Spleen (tissue), 11 donors: Measurements from ENCODE around the gene ARID3A. TPM values are rescaled to one million over a fixed set of nuclear protein-coding genes. Genes with fewer than 3 reads are reported as not detected.

Source experiments
- DNase-seq: peaks from one replicate; pipeline ENCODE4 v3.0.0-alpha.2; 2020
- H3K27ac ChIP-seq, 8 donors: fragments of 200-600 bp; sonication (generic) in 7 of 8; 1 replicate in 4 of 8; 2 replicates in 4 of 8; pipeline versions ENCODE4 v1.5.0 to v1.8.0; 2016 to 2021; ENCODE audit warnings: inconsistent platforms in 4 of 8, mild to moderate bottlenecking in 4 of 8, moderate library complexity in 1 of 8
- H3K27me3 ChIP-seq, 7 donors: fragments of 200-600 bp; sonication (generic) in 6 of 7; replicated peaks in 1 of 7; 1 replicate in 4 of 7; 2 replicates in 3 of 7; pipeline versions ENCODE4 v1.5.0 to v1.8.0; 2016 to 2021; ENCODE audit warnings: inconsistent platforms in 3 of 7, mild to moderate bottlenecking in 1 of 7
- H3K36me3 ChIP-seq, 6 donors: fragments of 200-600 bp; sonication (generic) in 5 of 6; 1 replicate in 4 of 6; 2 replicates in 2 of 6; pipeline versions ENCODE4 v1.5.0 to v1.8.0; 2016 to 2021; ENCODE audit warnings: inconsistent platforms in 2 of 6
- H3K4me1 ChIP-seq, 6 donors: fragments of 200-600 bp; sonication (generic) in 5 of 6; 1 replicate in 3 of 6; 2 replicates in 3 of 6; pipeline versions ENCODE4 v1.5.0 to v1.8.0; 2016 to 2021; ENCODE audit warnings: inconsistent platforms in 3 of 6
- H3K4me3 ChIP-seq, 8 donors: fragments of 200-600 bp; sonication (generic) in 7 of 8; 1 replicate in 4 of 8; 2 replicates in 4 of 8; pipeline versions ENCODE4 v1.5.0 to v1.8.0; 2016 to 2021; ENCODE audit warnings: inconsistent platforms in 4 of 8, mild to moderate bottlenecking in 4 of 8, moderate library complexity in 2 of 8
- H3K9me3 ChIP-seq, 8 donors: fragments of 200-600 bp; sonication (generic) in 7 of 8; 1 replicate in 4 of 8; 2 replicates in 4 of 8; pipeline versions ENCODE4 v1.5.0 to v1.8.0; 2016 to 2021; ENCODE audit warnings: inconsistent platforms in 4 of 8
- CTCF ChIP-seq, 11 experiments: fragments of 200-600 bp in 7 of 11; fragments of 450-650 bp in 4 of 11; sonication (generic) in 4 of 11; IDR thresholded peaks in 8 of 11; conservative IDR thresholded peaks in 3 of 11; 1 replicate in 7 of 11; 2 replicates in 4 of 11; pipeline versions ENCODE4 v1.4.0 to v1.8.0; 2016 to 2021; ENCODE audit warnings: antibody characterized with exemption in 11 of 11, inconsistent platforms in 4 of 11, mild to moderate bottlenecking in 1 of 11
- POLR2A ChIP-seq, 3 donors: fragments of 450-650 bp; IDR thresholded peaks; one replicate each; pipeline ENCODE4 v1.5.1; 2017; ENCODE audit warnings: antibody characterized with exemption in 3 of 3, mild to moderate bottlenecking in 1 of 3
- POLR2AphosphoS5 ChIP-seq, 3 donors: sonication (generic); formaldehyde crosslinking; IDR thresholded peaks; one replicate each; pipeline ENCODE4 v1.5.1; 2017; ENCODE audit warnings: antibody characterized with exemption in 3 of 3
- WGBS, 5 donors: extraction: QIAGEN DNeasy Blood & Tissue Kit in 3 of 5; methylation state at CpG; one replicate each; pipeline versions ENCODE4 v1.1.5 to v1.1.7; 2013 to 2018; 5-methylcytosine and 5-hydroxymethylcytosine counted together
- intact Hi-C: fragments of 100-400 bp; cut with DNase I; formaldehyde crosslinking; loops from one replicate; pipeline ENCODE4 v1.15.0; 2023; ENCODE audit warnings: low total_unique reads
- polyA plus RNA-seq, 3 donors: library from polyadenylated mRNA; stranded (reverse); fragments of 200-250 nt; gene quantifications; one replicate each; pipeline ENCODE4 v1.2.1, GENCODE V29; 2013
- total RNA-seq, 7 donors: library from RNA; depleted of rRNA in 3 of 7; stranded (reverse); fragments of >200 nt in 3 of 7; fragmentation: NEBNext Ultra II Directional in 4 of 7; extraction: Animal tissue kit (Norgen Biotek cat#: 25700) in 4 of 7; gene quantifications; one replicate each; pipeline versions ENCODE4 v1.1.0 to v1.2.1, GENCODE V29; 2016 to 2021
- donor health status: healthy with polysubstance abuse.
- donor health status: DM: no; HTN: no; CAD: no; lungs with moderate emphysema.
- donor health status: DM: no; HTN: no; CAD: no.
- donor health status: Bipolar disorder and iron deficiency.
- donor health status: healthy.
- donor health status: DM: no; HTN: no; CAD: no.
- donor health status: DM: yes; HTN: yes; CAD: no.

The ARID3A gene
- total and polyA plus RNA-seq, 10 donors, result 2.5 to 42.5 (median 17.7) TPM

GRCh38 chr19:940591-941291 is 14.9 kb downstream of the ARID3A start:
- Histone ChIP-seq H3K4me1 (peaks cover 11 to 88% (median 40%) of the 10 kb centered on the region in 6 donors), H3K4me3 (peak overlapping the region; percentile 22 to 71 (median 38)), H3K27ac (peak overlapping the region; percentile 16 to 86 (median 77)), H3K27me3 (no peaks in the 10 kb centered on the region), H3K9me3 (peaks cover 0 to 5% (median 0%) of the 10 kb centered on the region in 8 donors), H3K36me3 (peaks cover 0 to 65% (median 0%) of the 10 kb centered on the region in 6 donors)
- intact Hi-C loops, result no loop called here
- TF ChIP-seq CTCF (IDR thresholded peaks at IDR 0.05 in 8 of 11, conservative IDR thresholded peaks at IDR 0.05 in 3 of 11), result peak in 1 of 11 experiments; percentile 14
- no peak for TF ChIP-seq POLR2A (IDR thresholded peaks at IDR 0.05)
- peak; percentile 76 to 84 (median 82) for TF ChIP-seq POLR2AphosphoS5 (IDR thresholded peaks at IDR 0.05)
- 6 to 9% (median 7%) methylated on average over 6 to 64 of the region's 64 CpGs for WGBS, 5 donors
- peak; percentile 91 for DNase-seq

GRCh38 chr19:941292-942132 is 15.7 kb downstream of the ARID3A start:
- Histone ChIP-seq H3K4me3 (peak overlapping the region; percentile 22 to 71 (median 38)), H3K27ac (peak overlapping the region in 7 of 8 donors; percentile 16 to 86 (median 78)), H3K9me3 (peaks cover 0 to 5% (median 0%) of the 10 kb centered on the region in 8 donors), H3K27me3 (no peaks in the 10 kb centered on the region), H3K4me1 (peaks cover 11 to 85% (median 41%) of the 10 kb centered on the region in 6 donors), H3K36me3 (peaks cover 0 to 59% (median 0%) of the 10 kb centered on the region in 6 donors)
- DNase-seq, result no peak
- no peak for TF ChIP-seq CTCF (IDR thresholded peaks at IDR 0.05 in 8 of 11, conservative IDR thresholded peaks at IDR 0.05 in 3 of 11)
- TF ChIP-seq POLR2A (IDR thresholded peaks at IDR 0.05), result no peak
- intact Hi-C loops, result no loop called here
- WGBS, 5 donors, result 68 to 83% (median 74%) methylated on average over 16 to 45 of the region's 45 CpGs

GRCh38 chr19:942133-942645 is 16.4 kb downstream of the ARID3A start:
- Histone ChIP-seq H3K4me1 (peaks cover 11 to 85% (median 44%) of the 10 kb centered on the region in 6 donors), H3K36me3 (peaks cover 0 to 54% (median 0%) of the 10 kb centered on the region in 6 donors), H3K9me3 (peaks cover 0 to 5% (median 0%) of the 10 kb centered on the region in 8 donors), H3K27ac (no peak overlapping the region), H3K27me3 (no peaks in the 10 kb centered on the region), H3K4me3 (no peak overlapping the region)
- no peak for TF ChIP-seq CTCF (IDR thresholded peaks at IDR 0.05 in 8 of 11, conservative IDR thresholded peaks at IDR 0.05 in 3 of 11)
- no peak for TF ChIP-seq POLR2A (IDR thresholded peaks at IDR 0.05)
- no peak for TF ChIP-seq POLR2AphosphoS5 (IDR thresholded peaks at IDR 0.05)
- intact Hi-C loops, result no loop called here
- WGBS, 5 donors, result 69 to 91% (median 90%) methylated on average over 8 to 32 of the region's 32 CpGs
- DNase-seq, result no peak
